GM18505 (cell line): ENCODE results near the gene CATSPERD.
"Not testable (repeated sequence)": the region's sequence is repeated elsewhere in the genome, so short reads cannot be mapped to it uniquely, and the experiment has no call there.

Source experiments
- ATAC-seq: cut with Tn5 transposase; IDR thresholded peaks from one replicate; pipeline ENCODE4 v1.9.1; 2021; ENCODE audit not compliant: unreplicated experiment
- POLR2A ChIP-seq: IDR thresholded peaks from 4 replicates; pipeline ENCODE4 v1.6.1; 2011; ENCODE audit warnings: borderline replicate concordance; ENCODE audit not compliant: insufficient read depth, insufficient read length; ENCODE audit errors: extremely low read depth

CATSPERD gene

GRCh38 chr19:5698635-5699422, 21.6 kb upstream of the CATSPERD start:
- no peak for TF ChIP-seq POLR2A
- no peak for ATAC-seq

GRCh38 chr19:5700455-5701092, 19.9 kb upstream of the CATSPERD start:
- ATAC-seq, result no peak
- no peak for TF ChIP-seq POLR2A

GRCh38 chr19:5702053-5702410, 18.4 kb upstream of the CATSPERD start:
- ATAC-seq, result not testable (repeated sequence)

- no peak for ATAC-seq
- TF ChIP-seq POLR2A, result no peak
Measured at GRCh38 chr19:5703819-5704818, 16.3 kb upstream of the CATSPERD start.

- TF ChIP-seq POLR2A, result no peak
- no peak for ATAC-seq
Measured at GRCh38 chr19:5705552-5705951, 14.9 kb upstream of the CATSPERD start.

GRCh38 chr19:5706876-5707573, 13.4 kb upstream of the CATSPERD start:
- no peak for ATAC-seq
- no peak for TF ChIP-seq POLR2A

GRCh38 chr19:5707576-5708575, 12.6 kb upstream of the CATSPERD start:
- no peak for ATAC-seq
- no peak for TF ChIP-seq POLR2A

GRCh38 chr19:5711025-5711424, 9.4 kb upstream of the CATSPERD start:
- no peak for TF ChIP-seq POLR2A
- no peak for ATAC-seq

- ATAC-seq, result no peak
- no peak for TF ChIP-seq POLR2A
Measured at GRCh38 chr19:5711713-5712161, 8.7 kb upstream of the CATSPERD start.

- no peak for ATAC-seq
- TF ChIP-seq POLR2A, result no peak
Measured at GRCh38 chr19:5713228-5713627, 7.2 kb upstream of the CATSPERD start.

- ATAC-seq, result no peak
- no peak for TF ChIP-seq POLR2A
Measured at GRCh38 chr19:5714816-5715215, 5.6 kb upstream of the CATSPERD start.
